Activated T-cell treated with anti-CD3 and anti-CD28 coated beads, Interleukin-2, amount 50 U/mL, for 1 hour (primary cell): ENCODE data around the gene CDC42BPG.

Experiments used
- DNase-seq: peaks from one replicate; pipeline ENCODE4 v3.0.0-alpha.2; 2020

The CDC42BPG gene

GRCh38 chr11:64844330-64845128 is at the start of gene CDC42BPG:
Gene CDC42BPG, minus strand, starts transcription at chr11:64844653. Its CDS starts 84 bp downstream, at chr11:64844569.
- peak; percentile 81 for DNase-seq

GRCh38 chr11:64893194-64894069 is 49.0 kb upstream of the CDC42BPG start:
- DNase-seq, result no peak

GRCh38 chr11:64892838-64893193 is 48.4 kb upstream of the CDC42BPG start:
- DNase-seq, result no peak

GRCh38 chr11:64892411-64892831 is 48.0 kb upstream of the CDC42BPG start:
- DNase-seq, result no peak

GRCh38 chr11:64891880-64892279 is 47.4 kb upstream of the CDC42BPG start:
- DNase-seq, result no peak

GRCh38 chr11:64891215-64891848 is 46.9 kb upstream of the CDC42BPG start:
- DNase-seq, result no peak

GRCh38 chr11:64890522-64890939 is 46.1 kb upstream of the CDC42BPG start:
- DNase-seq, result no peak

GRCh38 chr11:64888729-64889511 is 44.5 kb upstream of the CDC42BPG start:
- DNase-seq, result no peak

- no peak for DNase-seq
Observed at GRCh38 chr11:64888406-64888728, 43.9 kb upstream of the CDC42BPG start.

- DNase-seq, result peak; percentile 90
Observed at GRCh38 chr11:64887757-64888405, 43.4 kb upstream of the CDC42BPG start.

- DNase-seq, result no peak
Observed at GRCh38 chr11:64887234-64887756, 42.8 kb upstream of the CDC42BPG start.

GRCh38 chr11:64885367-64886286 is 41.2 kb upstream of the CDC42BPG start:
- no peak for DNase-seq

- DNase-seq, result no peak
Observed at GRCh38 chr11:64884019-64884418, 39.6 kb upstream of the CDC42BPG start.

- DNase-seq, result no peak
Observed at GRCh38 chr11:64883575-64883974, 39.1 kb upstream of the CDC42BPG start.

- DNase-seq, result no peak
Observed at GRCh38 chr11:64882243-64882642, 37.8 kb upstream of the CDC42BPG start.

GRCh38 chr11:64881476-64881875 is 37.0 kb upstream of the CDC42BPG start:
- no peak for DNase-seq

GRCh38 chr11:64880240-64881001 is 36.0 kb upstream of the CDC42BPG start:
- no peak for DNase-seq

- no peak for DNase-seq
Observed at GRCh38 chr11:64879244-64879900, 34.9 kb upstream of the CDC42BPG start.

- DNase-seq, result peak; percentile 99
Observed at GRCh38 chr11:64878494-64879243, 34.2 kb upstream of the CDC42BPG start, which contains the start of gene EHD1. Gene EHD1, minus strand, starts transcription at chr11:64878621. Its CDS starts 157 bp downstream, at chr11:64878464.
